HuH-7.5 (cell line): ENCODE data around the gene PTF1A.

Source experiments
- DNase-seq: peaks from one replicate; pipeline ENCODE4 v3.0.0; 2011; ENCODE audit warnings: low spot score

Gene PTF1A

GRCh38 chr10:23191764-23192711, at the start of gene PTF1A:
Gene PTF1A, plus strand, starts transcription at chr10:23192312. Its CDS starts 219 bp downstream, at chr10:23192531.
- no peak for DNase-seq

- DNase-seq = no peak
Observed at GRCh38 chr10:23146258-23146657, 45.9 kb upstream of the PTF1A start.

GRCh38 chr10:23147035-23147434, 45.1 kb upstream of the PTF1A start:
- no peak for DNase-seq

GRCh38 chr10:23148214-23148613, 43.9 kb upstream of the PTF1A start:
- no peak for DNase-seq

- DNase-seq = no peak
Observed at GRCh38 chr10:23150091-23150490, 42.0 kb upstream of the PTF1A start.

- no peak for DNase-seq
Observed at GRCh38 chr10:23150610-23151009, 41.5 kb upstream of the PTF1A start.

GRCh38 chr10:23151071-23151470, 41.0 kb upstream of the PTF1A start:
- no peak for DNase-seq

GRCh38 chr10:23155169-23155568, 36.9 kb upstream of the PTF1A start:
- DNase-seq = no peak

- no peak for DNase-seq
Observed at GRCh38 chr10:23156447-23157150, 35.5 kb upstream of the PTF1A start.

GRCh38 chr10:23157239-23157681, 34.9 kb upstream of the PTF1A start:
- no peak for DNase-seq

- DNase-seq = peak; percentile 32
Observed at GRCh38 chr10:23157691-23158369, 34.3 kb upstream of the PTF1A start.

GRCh38 chr10:23158370-23158769, 33.7 kb upstream of the PTF1A start:
- peak; percentile 62 for DNase-seq

- DNase-seq = peak; percentile 55
Observed at GRCh38 chr10:23171232-23171876, 20.8 kb upstream of the PTF1A start.

- DNase-seq = no peak
Observed at GRCh38 chr10:23172429-23173213, 19.5 kb upstream of the PTF1A start.

- no peak for DNase-seq
Observed at GRCh38 chr10:23173214-23174073, 18.7 kb upstream of the PTF1A start.

GRCh38 chr10:23174074-23174976, 17.8 kb upstream of the PTF1A start:
- no peak for DNase-seq

- DNase-seq = no peak
Observed at GRCh38 chr10:23174977-23175512, 17.1 kb upstream of the PTF1A start.

GRCh38 chr10:23186178-23186577, 5.9 kb upstream of the PTF1A start:
- DNase-seq = no peak

GRCh38 chr10:23186697-23187096, 5.4 kb upstream of the PTF1A start:
- no peak for DNase-seq
